SK-N-SH treated with all-trans-retinoic acid at 6 μM for 48 hours (cell line): ENCODE results near the gene DIP2C.

Experiments used
- CREB5 ChIP-seq: fragments of 250-450 bp; sonication (Bioruptor Pico); IDR thresholded peaks from 2 replicates; pipeline ENCODE4 v1.5.1; 2020; ENCODE audit warnings: low read depth, mild to moderate bottlenecking, moderate library complexity
- CSDC2 ChIP-seq: fragments of 250-450 bp; sonication (Bioruptor Pico); IDR thresholded peaks from 2 replicates; pipeline ENCODE4 v1.5.0; 2020; ENCODE audit warnings: mild to moderate bottlenecking, moderate library complexity
- CSRNP3 ChIP-seq: fragments of 250-450 bp; sonication (Bioruptor Pico); IDR thresholded peaks from 2 replicates; pipeline ENCODE4 v1.5.1; 2021; ENCODE audit warnings: mild to moderate bottlenecking, moderate library complexity
- ISL1 ChIP-seq: fragments of 250-450 bp; sonication (Bioruptor Pico); IDR thresholded peaks from 2 replicates; pipeline ENCODE4 v2.1.2; 2022; ENCODE audit warnings: mild to moderate bottlenecking, moderate library complexity
- OSR1 ChIP-seq: fragments of 250-450 bp; sonication (Bioruptor Pico); IDR thresholded peaks from 2 replicates; pipeline ENCODE4 v1.8.0; 2022; ENCODE audit warnings: moderate library complexity, mild to moderate bottlenecking, inconsistent platforms
- PATZ1 ChIP-seq: fragments of 250-450 bp; sonication (Bioruptor Pico); IDR thresholded peaks from 2 replicates; pipeline ENCODE4 v1.8.0; 2020; ENCODE audit warnings: mild to moderate bottlenecking, moderate library complexity, borderline replicate concordance
- POU6F1 ChIP-seq: fragments of 250-450 bp; sonication (Bioruptor Pico); IDR thresholded peaks from 2 replicates; pipeline ENCODE4 v1.8.0; 2021; ENCODE audit warnings: low read depth, mild to moderate bottlenecking, moderate library complexity, borderline replicate concordance
- RARB ChIP-seq: fragments of 250-450 bp; sonication (Bioruptor Pico); IDR thresholded peaks from 2 replicates; pipeline ENCODE4 v1.8.0; 2021; ENCODE audit warnings: mild to moderate bottlenecking, moderate library complexity
- SNAI2 ChIP-seq: fragments of 250-450 bp; sonication (Bioruptor Pico); IDR thresholded peaks from 2 replicates; pipeline ENCODE4 v1.5.0; 2020; ENCODE audit warnings: mild to moderate bottlenecking, moderate library complexity
- TCF4 ChIP-seq: fragments of 250-450 bp; sonication (Bioruptor Pico); IDR thresholded peaks from 2 replicates; pipeline ENCODE4 v1.8.0; 2021; ENCODE audit warnings: mild to moderate bottlenecking, moderate library complexity, borderline replicate concordance
- TSHZ2 ChIP-seq: fragments of 250-450 bp; sonication (Bioruptor Pico); IDR thresholded peaks from 2 replicates; pipeline ENCODE4 v1.5.0; 2020; ENCODE audit warnings: mild to moderate bottlenecking, moderate library complexity
- ZC3H10 ChIP-seq: fragments of 250-450 bp; sonication (Bioruptor Pico); IDR thresholded peaks from 2 replicates; pipeline ENCODE4 v1.5.1; 2021; ENCODE audit warnings: mild to moderate bottlenecking, moderate library complexity
- ZFP3 ChIP-seq: fragments of 250-450 bp; sonication (Bioruptor Pico); IDR thresholded peaks from 2 replicates; pipeline ENCODE4 v1.5.0; 2020; ENCODE audit warnings: mild to moderate bottlenecking, moderate library complexity

GRCh38 chr10:338171-339037, 351.1 kb downstream of the DIP2C start:
- TF ChIP-seq RARB (CRISPR knock-in tag) (no peak), POU6F1 (CRISPR knock-in tag) (no peak), TCF4 (CRISPR knock-in tag) (no peak), ZFP3 (no peak), CREB5 (no peak), ZC3H10 (no peak), TSHZ2 (CRISPR knock-in tag) (no peak), SNAI2 (CRISPR knock-in tag) (no peak), PATZ1 (CRISPR knock-in tag) (no peak), ISL1 (CRISPR knock-in tag) (no peak), CSRNP3 (CRISPR knock-in tag) (no peak), OSR1 (CRISPR knock-in tag) (no peak), CSDC2 (CRISPR knock-in tag) (no peak)
